Iris pigment epithelial cell (primary cell): ENCODE measurements around the gene MYRIP.
"Not testable (repeated sequence)": the region's sequence is repeated elsewhere in the genome, so short reads cannot be mapped to it uniquely, and the experiment has no call there.

Source experiments
- DNase-seq: peaks from one replicate; pipeline ENCODE4 v3.0.0-alpha.2; 2011; ENCODE audit warnings: low read depth

Gene MYRIP

GRCh38 chr3:40240921-40241320 is 431.5 kb downstream of the MYRIP start:
- no peak for DNase-seq

- no peak for DNase-seq
These were observed 432.8 kb downstream of the MYRIP start for GRCh38 chr3:40242216-40242615.

- DNase-seq, result no peak
These were observed 433.2 kb downstream of the MYRIP start for GRCh38 chr3:40242638-40243037.

- no peak for DNase-seq
These were observed 433.6 kb downstream of the MYRIP start for GRCh38 chr3:40243056-40243455.

GRCh38 chr3:40247714-40248454 is 438.5 kb downstream of the MYRIP start:
- no peak for DNase-seq

GRCh38 chr3:40248591-40248990 is 439.2 kb downstream of the MYRIP start:
- DNase-seq, result no peak

- no peak for DNase-seq
These were observed 439.8 kb downstream of the MYRIP start for GRCh38 chr3:40249168-40249567.

- DNase-seq, result no peak
These were observed 445.1 kb downstream of the MYRIP start for GRCh38 chr3:40254491-40254890.

- no peak for DNase-seq
These were observed 445.5 kb downstream of the MYRIP start for GRCh38 chr3:40254891-40255290.

GRCh38 chr3:40255532-40255931 is 446.1 kb downstream of the MYRIP start:
- DNase-seq, result no peak

- DNase-seq, result no peak
These were observed 448.7 kb downstream of the MYRIP start for GRCh38 chr3:40258064-40258463.

- peak; percentile 24 for DNase-seq
These were observed 449.1 kb downstream of the MYRIP start for GRCh38 chr3:40258555-40258954.

GRCh38 chr3:40262331-40262730 is 452.9 kb downstream of the MYRIP start:
- no peak for DNase-seq

- DNase-seq, result no peak
These were observed 455.0 kb downstream of the MYRIP start for GRCh38 chr3:40264451-40264850.

GRCh38 chr3:40265181-40265580 is 455.8 kb downstream of the MYRIP start:
- DNase-seq, result no peak

GRCh38 chr3:40267937-40268724 is 458.7 kb downstream of the MYRIP start:
- DNase-seq, result no peak

- no peak for DNase-seq
These were observed 459.6 kb downstream of the MYRIP start for GRCh38 chr3:40268802-40269524.

GRCh38 chr3:40278791-40279190 is 469.4 kb downstream of the MYRIP start:
- no peak for DNase-seq

- DNase-seq, result no peak
These were observed 472.6 kb downstream of the MYRIP start for GRCh38 chr3:40281995-40282394.

- not testable (repeated sequence) for DNase-seq
These were observed 473.6 kb downstream of the MYRIP start for GRCh38 chr3:40283057-40283456.

GRCh38 chr3:40287248-40287647 is 477.8 kb downstream of the MYRIP start:
- no peak for DNase-seq

GRCh38 chr3:40290396-40290795 is 481.0 kb downstream of the MYRIP start:
- DNase-seq, result no peak

GRCh38 chr3:40291471-40291870 is 482.1 kb downstream of the MYRIP start:
- DNase-seq, result no peak
